ENCODE data around the gene TDRD9.

TDRD9 gene

GRCh38 chr14:104041430-104042104 is 113.3 kb downstream of the TDRD9 start:
- no peak for DNase-seq (ENCODE audit: low read depth, low spot score)
- H3K36me3 ChIP-seq (ENCODE audit: insufficient read depth, low read length) = no peaks in the 10 kb centered on the region
- TF ChIP-seq EZH2 (IDR thresholded peaks at IDR 0.05) (no peak), POLR2AphosphoS5 (IDR thresholded peaks at IDR 0.05; ENCODE audit: borderline replicate concordance, low read depth, low read length) (no peak), FOXP2 (optimal IDR thresholded peaks at IDR 0.05; ENCODE audit: control extremely low read depth, extremely low read length, insufficient read depth) (no peak)
- no peaks in the 10 kb centered on the region for H3K9me3 ChIP-seq (ENCODE audit: low read depth, low read length)
- H3K4me3 ChIP-seq = no peak overlapping the region
- H3K9ac ChIP-seq (ENCODE audit: insufficient read length) = no peak overlapping the region
- no peak overlapping the region for H3K27ac ChIP-seq

- H3K36me3 ChIP-seq (ENCODE audit: insufficient read depth, low read length) = no peaks in the 10 kb centered on the region
- no peak for TF ChIP-seq POLR2AphosphoS5 (IDR thresholded peaks at IDR 0.05; ENCODE audit: borderline replicate concordance, low read depth, low read length)
- no peak for TF ChIP-seq FOXP2 (optimal IDR thresholded peaks at IDR 0.05; ENCODE audit: control extremely low read depth, extremely low read length, insufficient read depth)
- TF ChIP-seq EZH2 (IDR thresholded peaks at IDR 0.05) = no peak
- no peak overlapping the region for H3K27ac ChIP-seq
- no peaks in the 10 kb centered on the region for H3K9me3 ChIP-seq (ENCODE audit: low read depth, low read length)
- no peak overlapping the region for H3K9ac ChIP-seq (ENCODE audit: insufficient read length)
- H3K4me3 ChIP-seq = no peak overlapping the region
- no peak for DNase-seq (ENCODE audit: low read depth, low spot score)
These were observed 115.8 kb downstream of the TDRD9 start for GRCh38 chr14:104044016-104044415.

- no peak for DNase-seq (ENCODE audit: low read depth, low spot score)
- Histone ChIP-seq H3K9ac (ENCODE audit: insufficient read length) (no peak overlapping the region), H3K4me3 (no peak overlapping the region), H3K36me3 (ENCODE audit: insufficient read depth, low read length) (no peaks in the 10 kb centered on the region), H3K9me3 (ENCODE audit: low read depth, low read length) (no peaks in the 10 kb centered on the region), H3K27ac (no peak overlapping the region)
- no peak for TF ChIP-seq POLR2AphosphoS5 (IDR thresholded peaks at IDR 0.05; ENCODE audit: borderline replicate concordance, low read depth, low read length)
These were observed 119.5 kb downstream of the TDRD9 start for GRCh38 chr14:104047761-104048160.

DNA sequence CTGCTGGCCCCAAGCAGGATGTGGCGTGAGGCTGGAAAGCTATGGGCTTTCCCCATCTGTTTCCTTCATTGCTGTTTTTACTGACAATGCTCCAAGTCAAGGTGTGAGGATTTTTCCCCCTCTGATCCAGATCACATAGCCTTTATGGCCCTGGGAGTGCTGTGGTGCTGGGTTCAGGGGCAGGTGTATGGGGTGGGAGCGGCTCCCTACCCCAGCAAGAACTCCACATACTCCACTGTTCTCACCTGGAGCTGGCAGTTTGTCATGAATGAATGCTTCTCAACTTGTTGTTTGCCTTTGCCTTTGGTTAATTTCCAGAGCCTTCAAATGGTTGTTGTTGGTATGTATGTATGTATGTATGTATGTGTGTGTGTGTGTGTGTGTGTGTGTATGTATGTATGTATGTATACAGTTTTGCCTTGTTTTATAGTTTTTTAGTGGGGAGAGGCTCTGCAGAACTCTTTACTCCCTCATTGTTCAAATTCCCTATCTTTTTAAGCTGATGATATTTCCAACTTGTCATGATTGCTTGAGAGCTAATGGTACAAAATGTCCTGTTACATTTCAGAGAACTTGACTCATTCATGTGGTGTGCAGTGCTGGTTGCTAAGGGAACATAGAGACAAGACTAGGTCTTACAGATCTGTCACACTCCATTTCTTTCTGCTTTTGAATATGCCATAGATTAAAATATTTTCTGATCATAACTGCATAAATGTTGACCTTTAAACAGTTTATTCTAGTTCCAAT is 120.7 kb downstream of the TDRD9 start:
- TF ChIP-seq FOXP2 (optimal IDR thresholded peaks at IDR 0.05; ENCODE audit: control extremely low read depth, extremely low read length, insufficient read depth) = no peak
- no peak for TF ChIP-seq EZH2 (IDR thresholded peaks at IDR 0.05)
- no peak for TF ChIP-seq POLR2AphosphoS5 (IDR thresholded peaks at IDR 0.05; ENCODE audit: borderline replicate concordance, low read depth, low read length)
- Histone ChIP-seq H3K4me3 (no peak overlapping the region), H3K27ac (no peak overlapping the region), H3K36me3 (ENCODE audit: insufficient read depth, low read length) (no peaks in the 10 kb centered on the region), H3K9ac (ENCODE audit: insufficient read length) (no peak overlapping the region), H3K9me3 (ENCODE audit: low read depth, low read length) (no peaks in the 10 kb centered on the region)
- no peak for DNase-seq (ENCODE audit: low read depth, low spot score)

DNA sequence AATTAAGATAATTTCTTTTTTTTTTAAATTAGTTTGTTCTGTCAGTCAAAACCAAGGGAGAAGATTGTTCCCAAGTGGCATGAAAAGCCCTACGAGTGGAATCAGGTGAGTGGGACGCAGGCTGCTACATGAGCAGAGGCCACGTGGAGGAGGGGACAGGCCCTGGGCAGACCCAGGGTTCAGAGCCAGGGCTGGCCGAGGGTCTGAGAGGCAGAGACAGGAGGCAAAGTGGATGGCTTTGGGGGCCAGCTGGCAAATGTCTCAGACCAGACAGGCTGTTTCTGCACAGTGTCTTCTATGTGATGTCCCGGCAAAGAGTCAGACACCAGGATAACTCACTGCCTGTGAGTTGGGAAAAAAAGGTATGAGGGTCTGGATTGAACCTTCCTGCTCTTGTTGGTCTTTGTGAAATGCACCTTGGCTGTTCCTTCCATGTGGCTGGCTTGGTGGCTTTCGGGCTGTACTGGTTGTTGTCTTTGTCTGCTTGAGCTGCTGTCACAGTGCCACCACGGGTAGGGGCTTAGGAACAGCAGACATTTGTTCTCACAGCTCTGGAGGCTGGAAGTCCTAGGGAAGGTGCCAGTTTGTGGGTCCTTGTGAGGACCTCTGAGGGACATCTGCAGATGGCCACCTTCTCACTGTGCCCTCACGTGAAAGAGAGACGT is 121.5 kb downstream of the TDRD9 start:
- H3K36me3 ChIP-seq (ENCODE audit: insufficient read depth, low read length) = no peaks in the 10 kb centered on the region
- DNase-seq (ENCODE audit: low read depth, low spot score) = no peak
- TF ChIP-seq EZH2 (IDR thresholded peaks at IDR 0.05) (no peak), POLR2AphosphoS5 (IDR thresholded peaks at IDR 0.05; ENCODE audit: borderline replicate concordance, low read depth, low read length) (no peak), FOXP2 (optimal IDR thresholded peaks at IDR 0.05; ENCODE audit: control extremely low read depth, extremely low read length, insufficient read depth) (no peak)
- no peaks in the 10 kb centered on the region for H3K9me3 ChIP-seq (ENCODE audit: low read depth, low read length)
- no peak overlapping the region for H3K9ac ChIP-seq (ENCODE audit: insufficient read length)
- no peak overlapping the region for H3K27ac ChIP-seq
- H3K4me3 ChIP-seq = no peak overlapping the region

- H3K9me3 ChIP-seq (ENCODE audit: low read depth, low read length) = no peaks in the 10 kb centered on the region
- TF ChIP-seq FOXP2 (optimal IDR thresholded peaks at IDR 0.05; ENCODE audit: control extremely low read depth, extremely low read length, insufficient read depth) (no peak), EZH2 (IDR thresholded peaks at IDR 0.05) (no peak), POLR2AphosphoS5 (IDR thresholded peaks at IDR 0.05; ENCODE audit: borderline replicate concordance, low read depth, low read length) (no peak)
- H3K9ac ChIP-seq (ENCODE audit: insufficient read length) = no peak overlapping the region
- no peak overlapping the region for H3K27ac ChIP-seq
- no peak for DNase-seq (ENCODE audit: low read depth, low spot score)
- no peak overlapping the region for H3K4me3 ChIP-seq
- H3K36me3 ChIP-seq (ENCODE audit: insufficient read depth, low read length) = no peaks in the 10 kb centered on the region
These were observed 123.0 kb downstream of the TDRD9 start for GRCh38 chr14:104051092-104051813.

DNA sequence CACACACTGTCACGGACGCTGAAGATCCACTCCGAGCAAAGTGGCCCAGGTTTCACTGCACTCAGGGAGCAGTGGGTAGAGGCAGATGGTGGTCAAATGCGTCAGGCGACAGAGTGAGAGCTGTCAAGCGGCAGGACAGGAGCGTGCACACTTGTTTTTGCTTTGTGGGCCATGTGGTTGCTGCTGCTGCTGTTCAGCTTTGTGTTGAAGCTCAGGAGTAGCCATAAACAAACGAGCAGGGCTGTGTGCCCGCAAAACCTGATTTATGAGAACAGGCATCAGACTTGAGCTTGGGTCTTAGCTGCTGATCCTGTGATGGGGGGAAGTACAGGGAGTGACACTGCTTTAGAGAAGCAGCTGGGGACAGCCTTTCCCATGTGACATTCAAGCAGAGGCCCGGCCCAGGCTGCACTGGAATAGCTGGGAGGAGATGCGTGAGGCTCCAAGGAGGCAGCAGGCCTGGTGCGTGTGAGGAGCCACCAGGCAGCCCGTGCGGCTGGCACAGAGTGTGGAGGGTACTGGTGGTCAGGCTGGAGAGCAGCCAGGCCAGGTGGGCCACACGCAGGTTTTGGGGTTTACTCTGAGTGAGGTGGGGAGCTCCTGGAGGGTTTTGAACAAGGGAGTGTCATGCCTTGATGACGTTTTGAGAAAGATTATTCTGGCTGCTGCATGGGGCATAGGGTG is 126.1 kb downstream of the TDRD9 start:
- Histone ChIP-seq H3K9me3 (ENCODE audit: low read depth, low read length) (no peaks in the 10 kb centered on the region), H3K9ac (ENCODE audit: insufficient read length) (no peak overlapping the region), H3K4me3 (no peak overlapping the region), H3K36me3 (ENCODE audit: insufficient read depth, low read length) (no peaks in the 10 kb centered on the region), H3K27ac (no peak overlapping the region)
- no peak for DNase-seq (ENCODE audit: low read depth, low spot score)
- TF ChIP-seq FOXP2 (optimal IDR thresholded peaks at IDR 0.05; ENCODE audit: control extremely low read depth, extremely low read length, insufficient read depth) (no peak), EZH2 (IDR thresholded peaks at IDR 0.05) (no peak), POLR2AphosphoS5 (IDR thresholded peaks at IDR 0.05; ENCODE audit: borderline replicate concordance, low read depth, low read length) (no peak)
